GM18526 (cell line): ENCODE data around the gene CAMK2A.

ENCODE experiments used
- POLR2A ChIP-seq: IDR thresholded peaks from 3 replicates; pipeline ENCODE4 v1.6.1; 2011; ENCODE audit not compliant: insufficient read length; ENCODE audit errors: extremely low read depth

Gene CAMK2A

DNA sequence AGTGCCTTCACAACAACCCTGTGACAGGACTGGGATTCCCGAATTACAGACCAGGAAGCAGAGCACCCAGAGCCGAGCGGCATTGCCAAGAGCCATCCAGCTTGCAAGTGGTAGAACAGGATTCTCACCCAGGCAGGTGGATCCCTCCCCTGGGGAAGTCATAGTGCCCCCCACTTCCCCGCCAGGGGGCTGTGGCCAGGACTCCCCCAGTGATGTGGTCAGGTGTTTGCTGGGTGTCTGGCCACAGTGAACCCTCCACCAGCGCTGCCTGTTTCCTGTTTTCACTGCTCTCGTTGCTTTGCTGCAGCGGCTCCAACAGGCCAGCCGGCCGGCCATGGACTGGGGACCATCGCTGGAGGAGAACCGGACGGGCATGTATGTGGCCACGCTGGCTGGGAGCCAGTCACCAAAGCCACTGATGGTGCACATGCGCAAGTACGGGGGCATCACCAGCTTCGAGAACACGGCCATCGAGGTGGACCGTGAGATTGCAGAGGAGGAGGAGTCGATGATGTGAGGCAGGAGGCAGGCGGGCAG lies 80.4 kb downstream of the CAMK2A start:
- no peak for TF ChIP-seq POLR2A

DNA sequence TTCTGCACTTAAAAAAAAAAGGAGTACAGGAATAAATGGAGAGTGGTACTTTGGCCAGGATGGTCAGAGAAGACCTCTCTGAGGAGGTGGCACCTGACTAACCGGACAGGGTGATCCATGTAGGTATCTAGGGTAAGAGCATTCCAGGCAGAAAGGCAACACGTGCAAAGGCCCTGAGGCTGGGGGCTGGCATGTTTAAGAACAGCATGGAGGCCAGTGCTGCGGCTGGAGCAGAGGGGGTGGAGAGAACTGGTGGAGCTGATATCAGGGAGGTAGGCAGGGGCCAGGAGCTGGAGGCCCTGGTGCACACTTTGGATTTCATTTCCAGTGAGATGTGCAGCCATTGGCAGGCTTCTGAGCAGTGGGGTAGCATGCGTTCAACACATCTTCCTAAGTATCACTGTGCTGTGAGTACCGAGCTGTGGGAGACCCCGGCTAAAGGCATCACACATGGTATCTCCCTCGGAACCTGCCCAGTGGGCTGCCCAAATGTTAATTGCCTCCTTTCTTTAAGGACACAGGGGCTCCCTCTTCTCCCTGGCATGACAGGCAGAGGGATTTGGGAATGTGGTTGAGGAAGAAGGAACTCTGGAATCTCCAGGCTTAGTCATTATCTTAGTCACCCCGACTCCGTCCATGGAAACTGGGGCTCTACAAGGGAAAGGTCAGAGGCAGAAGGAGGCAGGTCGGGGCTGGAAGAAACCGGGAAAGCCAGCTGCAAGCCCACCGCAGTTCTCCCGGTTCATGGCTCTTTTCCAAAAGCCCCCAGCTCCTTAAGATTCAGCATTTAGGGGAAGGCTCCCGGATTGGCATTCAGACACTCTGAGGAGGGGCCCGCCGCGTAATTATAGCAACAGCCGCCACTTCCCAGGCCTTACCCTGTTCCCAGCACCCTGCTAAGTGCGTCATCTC lies 81.1 kb downstream of the CAMK2A start:
- TF ChIP-seq POLR2A = no peak

DNA sequence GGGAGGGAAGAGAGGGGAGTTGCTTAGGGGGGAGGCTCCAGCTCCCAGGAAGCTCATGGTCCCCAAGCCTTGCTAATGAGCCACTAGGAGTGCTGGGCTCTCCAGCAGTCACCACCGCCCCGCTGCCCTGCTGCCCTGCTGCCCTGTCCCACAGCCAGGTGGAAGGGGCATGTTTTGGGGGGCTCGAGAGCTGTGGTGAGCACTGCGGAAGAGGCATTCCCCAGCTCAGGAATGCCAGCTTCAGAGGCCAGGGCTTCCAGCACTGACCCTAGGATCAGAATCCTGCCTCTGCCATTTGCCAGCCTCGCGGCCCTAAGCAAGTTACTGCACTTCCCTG lies 82.8 kb downstream of the CAMK2A start:
- TF ChIP-seq POLR2A = no peak

DNA sequence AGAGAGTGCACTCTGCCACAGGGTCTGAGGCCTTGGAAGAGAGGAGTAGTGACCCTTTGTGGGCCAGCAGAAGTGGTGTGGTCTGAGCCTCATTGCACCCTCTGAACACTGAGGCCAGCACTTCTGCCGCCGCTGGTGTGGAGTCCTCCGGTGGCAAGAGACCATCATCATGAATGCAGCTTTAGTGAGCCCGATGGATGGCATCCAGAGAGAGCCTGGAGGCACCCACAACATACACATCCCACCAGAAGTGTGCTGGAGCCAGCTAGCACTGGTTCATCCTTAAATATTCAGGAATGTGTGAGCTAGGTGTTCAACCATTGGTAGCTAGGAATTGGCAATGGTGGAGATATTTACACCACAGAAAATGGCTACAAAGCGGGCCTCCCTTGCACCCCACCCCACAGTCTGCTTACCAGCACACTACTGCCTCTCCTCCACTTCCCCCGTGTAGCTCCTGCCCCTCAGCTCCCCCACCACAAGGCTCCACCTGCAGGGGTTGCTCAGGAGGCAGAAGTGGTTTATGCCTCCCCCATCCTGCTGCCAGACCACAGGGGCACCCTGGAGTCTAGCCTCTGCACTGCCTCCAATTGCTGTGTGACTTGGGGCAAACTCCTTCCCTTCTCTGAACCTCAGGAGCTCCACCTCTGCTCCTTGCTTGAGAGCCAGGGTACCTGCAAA lies 83.3 kb downstream of the CAMK2A start:
- TF ChIP-seq POLR2A = no peak

DNA sequence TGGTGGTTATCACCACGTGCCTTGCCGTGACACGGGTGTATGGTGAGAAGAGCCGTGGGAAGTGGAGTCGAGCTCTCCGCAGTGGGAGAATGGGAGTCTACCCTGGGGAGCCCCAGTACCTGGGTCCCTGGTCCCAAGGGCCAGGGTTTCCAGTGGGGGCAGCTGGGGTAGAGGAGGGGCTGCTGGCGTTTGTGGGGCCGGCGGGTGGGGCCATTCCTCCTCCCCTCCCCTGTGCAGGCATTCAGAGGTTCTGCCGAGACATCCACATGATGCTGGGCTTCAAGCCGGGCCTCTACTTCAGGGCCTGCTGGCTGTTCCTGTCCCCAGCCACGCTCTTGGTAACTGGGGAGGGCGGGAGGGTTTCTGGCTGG lies 85.0 kb downstream of the CAMK2A start:
- no peak for TF ChIP-seq POLR2A

DNA sequence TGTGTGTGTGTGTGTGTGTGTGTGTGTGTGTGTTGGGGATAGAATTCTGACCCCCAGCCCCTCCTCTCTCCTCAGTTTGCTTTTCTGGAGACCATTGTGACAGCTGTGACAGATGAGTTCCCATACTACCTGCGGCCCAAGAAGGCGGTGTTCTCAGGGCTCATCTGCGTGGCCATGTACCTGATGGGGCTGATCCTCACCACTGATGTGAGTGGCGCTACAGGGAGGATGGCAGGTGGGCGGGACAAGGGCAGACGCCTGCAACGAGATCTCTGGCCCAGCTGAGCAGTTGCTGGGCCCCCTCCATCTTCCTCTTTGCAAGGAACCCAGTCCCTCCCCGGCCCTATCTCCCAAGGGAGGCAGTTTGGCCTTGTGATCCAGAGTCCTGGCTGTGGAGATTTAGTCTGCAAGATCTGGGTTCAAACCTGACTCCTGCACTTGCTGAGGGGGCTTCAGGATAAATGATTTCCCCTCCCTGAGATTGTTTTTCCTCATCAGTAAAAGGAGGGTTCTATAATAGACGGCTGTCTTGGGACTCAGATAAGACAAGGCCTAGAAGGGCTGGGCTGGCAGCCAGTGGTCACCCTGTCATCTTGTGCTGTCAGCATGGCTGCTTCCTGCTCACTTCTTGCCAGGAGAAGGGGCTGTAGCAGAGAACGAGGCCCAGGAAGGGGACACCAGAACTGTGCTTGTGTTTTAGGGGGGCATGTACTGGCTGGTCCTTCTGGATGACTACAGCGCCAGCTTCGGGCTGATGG lies 85.6 kb downstream of the CAMK2A start:
- no peak for TF ChIP-seq POLR2A

DNA sequence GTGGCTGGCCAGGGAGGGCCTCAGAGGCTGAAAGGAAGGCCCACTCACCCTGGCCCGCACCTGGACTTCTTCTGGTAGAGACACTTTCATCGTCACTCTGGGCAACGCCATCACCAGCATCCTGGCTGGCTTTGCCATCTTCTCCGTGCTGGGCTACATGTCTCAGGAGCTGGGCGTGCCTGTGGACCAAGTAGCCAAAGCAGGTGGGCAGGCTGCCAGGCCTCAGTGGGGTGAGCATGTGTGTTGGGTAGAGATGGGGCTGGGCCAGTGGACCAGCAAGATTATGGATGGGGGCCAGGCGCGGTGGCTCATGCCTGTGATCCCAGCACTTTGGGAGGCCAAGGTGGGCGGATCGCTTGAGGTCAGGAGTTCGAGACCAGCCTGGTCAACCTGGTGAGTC lies 87.1 kb downstream of the CAMK2A start:
- TF ChIP-seq POLR2A = no peak

DNA sequence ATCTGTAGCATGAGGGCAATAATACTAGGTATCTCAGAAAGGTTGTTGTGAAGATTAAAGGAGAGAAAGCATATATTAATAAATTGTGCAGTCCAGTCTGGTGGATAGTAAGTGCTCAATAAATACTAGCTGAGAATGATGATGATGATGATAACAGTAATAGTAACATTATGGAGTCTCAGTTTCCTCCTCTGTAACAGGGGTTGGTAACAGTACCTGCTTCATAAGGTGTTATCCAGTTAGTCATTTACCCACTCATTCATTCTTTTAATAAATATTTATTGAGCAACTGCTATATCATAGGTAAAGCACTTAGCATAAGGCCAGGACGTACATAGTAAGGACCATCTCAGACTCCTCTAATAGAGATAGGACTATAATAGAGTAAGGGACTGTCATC lies 92.1 kb downstream of the CAMK2A start:
- TF ChIP-seq POLR2A = no peak

DNA sequence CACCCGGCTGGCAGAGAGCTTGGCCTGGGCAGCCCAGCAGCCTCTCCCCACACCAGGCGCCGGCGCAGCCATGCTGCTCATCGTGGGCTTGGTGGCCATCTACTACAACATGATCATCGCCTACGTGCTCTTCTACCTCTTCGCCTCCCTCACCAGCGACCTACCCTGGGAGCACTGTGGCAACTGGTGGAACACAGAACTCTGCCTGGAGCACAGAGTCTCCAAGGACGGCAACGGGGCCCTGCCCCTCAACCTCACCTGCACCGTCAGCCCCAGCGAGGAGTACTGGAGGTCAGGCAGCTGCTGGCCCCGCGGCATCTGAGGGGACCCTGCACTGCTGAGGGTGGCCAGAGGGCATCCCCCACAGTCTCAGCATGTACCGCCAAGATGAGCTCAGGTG lies 92.6 kb downstream of the CAMK2A start:
- no peak for TF ChIP-seq POLR2A

DNA sequence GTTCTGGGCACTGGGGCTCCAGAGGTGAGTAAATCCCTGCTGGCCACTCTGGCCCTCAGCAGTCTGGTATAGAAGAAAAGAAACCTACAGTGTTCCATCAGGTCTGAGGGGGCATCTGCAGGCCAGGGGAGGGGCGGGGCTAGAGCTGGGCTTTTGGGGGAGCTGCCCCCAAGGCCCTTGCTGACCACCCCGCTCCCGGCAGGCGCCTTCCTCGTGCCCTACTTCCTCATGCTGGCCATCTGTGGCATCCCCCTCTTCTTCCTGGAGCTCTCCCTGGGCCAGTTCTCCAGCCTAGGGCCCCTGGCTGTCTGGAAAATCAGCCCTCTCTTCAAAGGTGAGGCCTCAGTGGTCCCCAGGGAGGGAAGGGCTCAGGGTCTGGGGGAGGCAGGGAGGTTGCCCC lies 93.1 kb downstream of the CAMK2A start:
- TF ChIP-seq POLR2A = no peak

DNA sequence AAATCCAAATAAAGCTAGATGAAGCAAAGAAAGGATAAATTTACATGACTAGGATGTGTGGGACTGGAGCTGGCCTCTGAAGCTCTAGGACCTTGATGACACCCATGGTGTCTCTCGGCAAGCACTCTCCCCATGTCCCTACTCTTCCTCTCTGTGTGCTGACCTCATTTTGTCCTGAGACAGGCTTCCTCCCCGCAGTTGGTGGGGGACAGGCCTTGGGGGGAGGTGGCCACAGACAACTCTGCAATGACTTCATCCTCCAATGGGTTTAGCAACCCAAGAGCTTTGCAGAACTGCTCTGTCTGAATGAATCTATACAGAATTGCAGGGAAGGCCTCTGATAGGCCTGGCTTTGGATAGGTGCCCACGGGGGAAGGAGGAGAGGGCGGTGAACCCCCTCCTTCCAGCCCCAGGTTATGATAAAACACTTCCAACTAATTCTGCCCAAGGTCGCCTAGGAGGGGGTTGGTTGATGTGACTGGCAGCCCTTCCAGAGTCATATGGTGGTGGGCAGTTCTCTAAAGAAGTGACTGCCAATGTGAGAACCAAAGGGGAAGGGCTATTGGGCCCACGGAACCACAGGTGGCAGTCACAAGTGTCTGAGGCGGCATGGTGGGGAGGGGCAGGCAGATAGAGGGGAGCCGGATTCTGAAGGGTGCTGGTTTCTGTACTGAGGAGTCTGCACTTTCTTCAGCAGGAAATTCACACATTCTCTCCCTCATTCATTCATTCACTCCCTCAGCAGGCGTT lies 93.7 kb downstream of the CAMK2A start:
- no peak for TF ChIP-seq POLR2A

DNA sequence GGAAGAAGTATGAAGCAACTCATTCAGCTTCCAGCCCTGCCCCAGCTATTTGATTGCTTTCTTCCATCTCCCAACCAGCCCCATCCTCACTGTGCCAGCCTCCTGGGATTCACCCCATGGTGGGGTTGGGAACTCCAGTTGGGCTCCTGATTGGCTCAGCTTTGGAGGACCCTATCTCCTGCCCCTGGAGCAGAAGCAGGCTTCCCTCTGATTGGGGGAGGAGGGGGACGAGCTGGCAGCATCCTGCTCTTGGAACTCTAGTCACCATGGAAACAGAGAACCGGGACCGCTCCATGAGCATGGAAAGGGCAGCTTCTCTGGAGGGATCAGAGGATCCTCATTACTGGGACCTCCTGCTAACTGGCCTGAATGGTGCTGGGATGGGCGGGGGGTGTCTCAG lies 97.1 kb downstream of the CAMK2A start:
- no peak for TF ChIP-seq POLR2A

DNA sequence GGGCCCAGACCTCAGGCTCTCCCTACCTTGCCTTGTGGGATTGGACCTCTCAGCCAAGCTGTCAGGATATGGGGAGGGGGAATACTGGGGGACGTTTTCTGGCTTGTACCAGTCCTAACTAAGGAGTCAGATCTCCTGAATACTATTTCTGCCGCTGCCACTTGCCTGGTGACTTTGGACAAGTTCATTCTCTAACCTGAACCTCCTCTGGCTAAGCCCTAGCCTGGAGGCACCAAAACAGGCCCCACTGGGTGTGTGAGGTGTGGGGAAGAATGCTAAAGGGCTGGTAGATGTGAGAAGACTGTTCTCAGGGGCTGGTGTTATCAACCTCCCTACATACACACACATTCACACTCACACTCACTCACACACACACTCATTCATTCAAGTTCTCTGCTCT lies 98.6 kb downstream of the CAMK2A start:
- TF ChIP-seq POLR2A = no peak

DNA sequence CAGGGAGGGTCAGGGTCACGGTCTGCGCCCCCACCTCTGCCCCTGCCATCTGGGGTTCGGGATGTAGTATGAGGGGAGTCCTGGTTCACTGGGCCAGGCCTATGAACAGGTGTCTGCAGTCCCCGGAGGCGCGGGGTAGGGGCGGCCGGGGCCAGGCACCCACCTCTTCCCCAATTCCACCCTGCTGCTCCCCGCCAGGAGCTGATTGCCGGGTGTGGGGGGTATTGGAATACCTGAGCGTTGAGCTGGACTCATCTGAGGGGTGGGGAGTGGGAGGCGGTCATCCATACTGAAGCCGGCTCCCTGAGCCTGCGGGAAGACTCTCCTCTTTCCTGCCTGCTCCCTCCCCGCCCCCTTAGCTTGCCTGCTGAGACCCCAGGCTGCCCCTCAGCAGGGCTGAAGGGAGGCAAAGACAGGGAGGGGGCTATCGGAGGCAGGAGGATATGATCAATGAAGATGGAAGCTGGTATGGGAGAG lies 99.0 kb downstream of the CAMK2A start:
- no peak for TF ChIP-seq POLR2A
